T-helper 1 cell treated with Interleukin-12 subunit alpha and Interleukin-12 subunit beta and Interleukin-4 antibody, amounts not matched to agents 30 ng/mL and 1 ng/mL, for 36 hours (primary cell): ENCODE results near the gene KIF22. TPM values are rescaled to one million over a fixed set of nuclear protein-coding genes. Genes with fewer than 3 reads are reported as not detected.
"Not testable (repeated sequence)": the region's sequence is repeated elsewhere in the genome, so short reads cannot be mapped to it uniquely, and the experiment has no call there.

Experiments used
- intact Hi-C: fragments of 100-400 bp; cut with micrococcal nuclease; formaldehyde crosslinking; loops from one replicate; pipeline ENCODE4 v1.15.1; 2024
- total RNA-seq: library from RNA; stranded (reverse); gene quantifications from 2 replicates; pipeline ENCODE4 v1.2.3, GENCODE V29; 2022

The KIF22 gene
- 129 and 133 TPM in 2 replicates for total RNA-seq

- intact Hi-C loops: loop anchor here (1.0 kb wide), 7 partner anchors 15 to 206 kb away; partner anchors contain the start of genes CDIPT, INO80E, PAGR1 and TAOK2
Measured at GRCh38 chr16:29790183-29790948, at the start of gene KIF22. KIF22 (plus strand) TSS chr16:29790751; CDS start chr16:29790760, 9 bp downstream.

GRCh38 chr16:29742683-29743275 is 47.8 kb upstream of the KIF22 start:
- intact Hi-C loops: no loop called here

- intact Hi-C loops: no loop called here
Measured at GRCh38 chr16:29743475-29743826, 47.1 kb upstream of the KIF22 start.

- intact Hi-C loops: loop anchor here (2.0 kb wide), 1 partner anchor 77 kb away; the partner anchor contains the start of gene MVP
Measured at GRCh38 chr16:29743827-29744531, 46.6 kb upstream of the KIF22 start.

GRCh38 chr16:29744541-29745101 is 45.9 kb upstream of the KIF22 start:
- intact Hi-C loops: loop anchor here (2.0 kb wide), 1 partner anchor 76 kb away; the partner anchor contains the start of gene MVP

- intact Hi-C loops: loop anchor here (2.0 kb wide), 1 partner anchor 76 kb away; the partner anchor contains the start of gene MVP
Measured at GRCh38 chr16:29745121-29745852, 45.3 kb upstream of the KIF22 start.

- intact Hi-C loops: loop anchor here (1.0 to 2.0 kb wide), 7 partner anchors 8 to 75 kb away; partner anchors contain the start of genes KIF22 and MVP
Measured at GRCh38 chr16:29745853-29746345, 44.7 kb upstream of the KIF22 start, which contains the start of gene C16orf54. C16orf54 (minus strand) TSS chr16:29745990; CDS start chr16:29744951, 1,039 bp downstream.

GRCh38 chr16:29746518-29746917 is 44.0 kb upstream of the KIF22 start:
- intact Hi-C loops: loop anchor here (1.0 to 2.0 kb wide), 6 partner anchors 8 to 59 kb away; partner anchors contain the start of gene KIF22

GRCh38 chr16:29747947-29748759 is 42.4 kb upstream of the KIF22 start:
- intact Hi-C loops: loop anchor here (2.0 kb wide), 2 partner anchors 37 to 47 kb away; no protein-coding TSS in a partner anchor

GRCh38 chr16:29748760-29749149 is 41.8 kb upstream of the KIF22 start:
- intact Hi-C loops: not testable (repeated sequence)

- intact Hi-C loops: no loop called here
Measured at GRCh38 chr16:29753516-29753915, 37.0 kb upstream of the KIF22 start.

GRCh38 chr16:29756654-29757053 is 33.9 kb upstream of the KIF22 start:
- intact Hi-C loops: no loop called here

GRCh38 chr16:29757086-29757485 is 33.5 kb upstream of the KIF22 start:
- intact Hi-C loops: not testable (repeated sequence)

GRCh38 chr16:29757950-29758466 is 32.5 kb upstream of the KIF22 start:
- intact Hi-C loops: no loop called here

- intact Hi-C loops: no loop called here
Measured at GRCh38 chr16:29760567-29761279, 29.8 kb upstream of the KIF22 start.

- intact Hi-C loops: not testable (repeated sequence)
Measured at GRCh38 chr16:29761280-29761651, 29.3 kb upstream of the KIF22 start.

- intact Hi-C loops: no loop called here
Measured at GRCh38 chr16:29761882-29762281, 28.7 kb upstream of the KIF22 start.

GRCh38 chr16:29763326-29763725 is 27.2 kb upstream of the KIF22 start:
- intact Hi-C loops: no loop called here
